DLD1 (cell line): ENCODE data around the gene PTPRN2.
"Not testable (repeated sequence)": the region's sequence is repeated elsewhere in the genome, so short reads cannot be mapped to it uniquely, and the experiment has no call there.

Source experiments
- in situ Hi-C: cut with HindIII; loops from 2 replicates; pipeline ENCODE4 v1.10.0; 2017; ENCODE audit warnings: low sequenced_read_pairs

PTPRN2 gene

DNA sequence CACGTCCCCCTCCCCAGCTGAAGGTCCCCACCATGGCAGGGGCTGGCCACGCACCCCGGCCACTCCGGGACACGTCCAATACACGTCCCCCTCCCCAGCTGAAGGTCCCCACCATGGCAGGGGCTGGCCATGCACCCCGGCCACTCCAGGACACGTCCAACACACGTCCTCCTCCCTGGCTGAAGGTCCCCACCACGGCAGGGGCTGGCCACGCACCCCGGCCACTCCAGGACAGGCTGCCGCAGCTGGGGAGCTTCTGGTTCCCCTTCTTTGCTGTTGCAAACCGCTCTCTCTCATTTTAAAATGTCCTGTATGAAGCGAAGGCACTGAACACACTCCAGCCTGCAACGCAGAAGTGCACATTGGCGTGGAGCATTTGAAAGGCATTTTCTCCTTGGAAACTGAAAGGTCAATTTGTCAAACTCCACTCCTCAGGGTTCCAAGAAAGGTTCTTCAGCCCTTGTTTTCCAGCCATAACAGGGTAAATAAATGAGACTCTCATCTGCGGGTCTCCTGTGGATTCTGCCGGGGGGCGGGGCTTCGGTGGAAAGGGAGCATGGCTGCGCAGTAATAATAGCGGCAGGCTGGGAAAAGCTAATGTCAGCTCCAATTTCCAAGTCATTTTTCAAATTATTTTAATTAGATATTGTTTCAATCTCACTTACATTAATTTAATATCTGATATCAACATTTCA, 670.5 kb downstream of the PTPRN2 start:
- in situ Hi-C loops: no loop called here

DNA sequence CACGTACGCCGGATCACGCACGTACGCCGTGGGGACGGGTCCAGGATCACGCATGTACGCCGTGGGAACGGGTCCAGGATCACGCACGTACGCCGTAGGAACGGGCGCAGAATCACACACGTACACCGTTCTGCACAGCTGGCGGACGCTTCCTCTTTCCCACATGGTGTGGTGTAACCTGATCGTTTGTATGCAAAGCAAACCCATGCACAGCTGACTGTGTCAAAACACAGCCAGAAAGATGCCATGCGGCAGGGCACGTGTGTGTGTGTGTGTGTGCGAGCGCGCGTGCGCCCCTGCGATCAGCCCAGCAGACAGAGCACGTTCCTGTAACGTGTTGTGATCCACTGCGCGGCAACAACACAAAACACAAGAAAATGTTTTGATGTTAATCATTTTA, 677.2 kb downstream of the PTPRN2 start:
- in situ Hi-C loops: loop anchor here (5.0 kb wide), 1 partner anchor 38 kb away; no protein-coding TSS in a partner anchor

DNA sequence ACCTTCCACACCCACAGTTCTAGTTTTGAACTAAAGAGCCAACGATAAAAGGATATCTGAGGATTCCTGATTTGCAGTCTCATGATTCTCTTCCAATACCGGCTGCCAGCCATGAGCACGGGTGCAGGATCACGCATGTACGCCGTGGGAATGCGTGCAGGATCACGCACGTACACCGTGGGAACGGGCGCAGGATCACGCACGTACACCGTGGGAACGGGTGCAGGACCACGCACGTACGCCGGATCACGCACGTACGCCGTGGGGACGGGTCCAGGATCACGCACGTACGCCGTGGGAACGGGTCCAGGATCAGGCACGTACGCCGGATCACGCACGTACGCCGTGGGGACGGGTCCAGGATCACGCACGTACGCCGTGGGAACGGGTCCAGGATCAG, 677.6 kb downstream of the PTPRN2 start:
- in situ Hi-C loops: loop anchor here (5.0 kb wide), 1 partner anchor 38 kb away; no protein-coding TSS in a partner anchor

DNA sequence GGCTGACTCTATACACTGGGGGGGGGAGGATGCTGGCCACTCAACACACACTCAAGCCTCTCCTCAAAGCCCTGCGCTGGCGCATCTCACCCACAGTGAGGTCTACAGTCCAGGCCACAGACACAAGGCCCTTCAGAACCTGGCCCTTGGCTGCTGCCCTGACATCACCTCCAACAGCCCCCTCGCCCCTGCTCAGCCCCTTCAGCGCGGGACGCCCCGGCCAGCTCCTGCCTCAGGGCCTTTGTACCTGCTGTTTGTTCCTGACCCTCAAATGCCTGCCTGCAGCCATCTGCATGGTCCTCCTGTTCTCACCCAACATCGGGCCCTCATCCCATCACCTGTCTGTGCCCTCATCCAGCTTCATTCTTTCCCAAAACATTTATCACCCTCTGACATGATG, 678.3 kb downstream of the PTPRN2 start:
- in situ Hi-C loops: no loop called here

DNA sequence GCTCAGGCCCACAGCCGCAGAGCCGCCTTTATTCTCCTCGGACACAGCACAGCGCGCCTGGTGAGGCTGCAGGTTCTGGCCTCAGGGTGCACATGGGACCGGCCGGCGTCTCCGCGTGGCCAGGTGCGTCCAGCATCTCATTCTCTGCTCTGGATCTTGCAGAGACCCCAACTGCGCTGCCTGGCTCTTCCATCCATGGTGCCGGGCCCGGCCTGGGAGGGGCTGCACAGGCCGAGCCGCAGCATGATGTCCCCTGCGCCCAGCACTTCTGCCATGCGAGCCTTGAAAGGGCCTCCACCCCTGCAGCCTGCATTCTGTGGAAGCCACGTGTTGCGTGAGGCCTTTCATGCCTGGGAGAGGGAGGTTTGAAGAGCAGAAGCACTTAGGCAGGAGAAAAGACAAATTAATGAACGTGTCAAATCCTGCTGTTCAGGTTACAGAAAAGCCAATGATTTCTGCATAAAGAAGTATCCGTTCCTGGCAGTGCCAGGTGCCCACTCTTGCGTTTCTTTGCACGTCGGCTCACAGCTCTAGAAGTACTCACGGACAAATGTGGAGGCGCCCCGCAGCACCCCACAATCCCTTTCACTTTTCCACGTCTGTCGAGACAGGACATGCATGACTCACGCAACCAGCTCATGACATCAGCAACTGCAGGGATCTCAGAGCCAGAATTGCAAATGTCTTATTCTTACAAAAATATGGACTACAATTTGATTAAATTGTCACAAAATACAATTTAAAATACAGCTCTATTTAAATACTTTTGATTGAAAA, 679.4 kb downstream of the PTPRN2 start:
- in situ Hi-C loops: no loop called here

DNA sequence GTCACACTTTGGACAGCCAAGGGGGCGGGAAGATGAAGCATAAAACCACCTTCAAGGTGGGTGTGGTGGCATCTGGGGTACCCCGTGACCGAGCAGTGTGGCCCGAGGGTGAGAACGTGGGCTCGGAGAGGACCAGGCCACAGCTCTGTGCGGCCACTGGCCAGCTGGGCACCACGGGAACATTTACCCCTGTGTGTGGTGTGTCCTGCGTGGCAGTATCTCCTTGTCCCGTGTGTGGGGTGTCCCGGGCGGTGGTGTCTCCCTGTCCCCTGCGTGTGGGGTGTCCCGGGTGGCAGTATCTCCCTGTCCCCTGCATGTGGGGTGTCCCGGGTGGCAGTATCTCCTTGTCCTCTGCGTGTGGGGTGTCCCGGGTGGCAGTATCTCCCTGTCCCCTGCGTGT, 680.5 kb downstream of the PTPRN2 start:
- in situ Hi-C loops: no loop called here

DNA sequence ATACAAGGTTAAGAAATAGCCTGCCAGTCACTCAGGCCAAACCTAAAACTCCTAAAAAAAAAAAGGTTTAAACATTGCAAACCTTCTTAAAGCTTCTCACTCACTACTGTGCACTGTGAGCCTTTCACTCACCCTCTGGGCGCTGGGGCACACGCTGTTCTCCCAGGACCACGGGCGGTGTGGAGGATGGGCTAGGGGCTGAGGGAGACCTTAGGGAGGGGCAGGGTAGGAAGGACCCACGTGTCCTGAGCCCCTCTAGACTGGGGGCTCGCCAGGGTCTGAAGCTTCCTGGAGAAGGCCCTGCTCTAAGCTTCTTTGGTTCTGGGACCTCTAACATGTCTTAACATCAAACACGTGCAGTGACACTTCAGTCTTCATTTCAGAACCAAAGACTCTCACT, 681.0 kb downstream of the PTPRN2 start:
- in situ Hi-C loops: no loop called here

DNA sequence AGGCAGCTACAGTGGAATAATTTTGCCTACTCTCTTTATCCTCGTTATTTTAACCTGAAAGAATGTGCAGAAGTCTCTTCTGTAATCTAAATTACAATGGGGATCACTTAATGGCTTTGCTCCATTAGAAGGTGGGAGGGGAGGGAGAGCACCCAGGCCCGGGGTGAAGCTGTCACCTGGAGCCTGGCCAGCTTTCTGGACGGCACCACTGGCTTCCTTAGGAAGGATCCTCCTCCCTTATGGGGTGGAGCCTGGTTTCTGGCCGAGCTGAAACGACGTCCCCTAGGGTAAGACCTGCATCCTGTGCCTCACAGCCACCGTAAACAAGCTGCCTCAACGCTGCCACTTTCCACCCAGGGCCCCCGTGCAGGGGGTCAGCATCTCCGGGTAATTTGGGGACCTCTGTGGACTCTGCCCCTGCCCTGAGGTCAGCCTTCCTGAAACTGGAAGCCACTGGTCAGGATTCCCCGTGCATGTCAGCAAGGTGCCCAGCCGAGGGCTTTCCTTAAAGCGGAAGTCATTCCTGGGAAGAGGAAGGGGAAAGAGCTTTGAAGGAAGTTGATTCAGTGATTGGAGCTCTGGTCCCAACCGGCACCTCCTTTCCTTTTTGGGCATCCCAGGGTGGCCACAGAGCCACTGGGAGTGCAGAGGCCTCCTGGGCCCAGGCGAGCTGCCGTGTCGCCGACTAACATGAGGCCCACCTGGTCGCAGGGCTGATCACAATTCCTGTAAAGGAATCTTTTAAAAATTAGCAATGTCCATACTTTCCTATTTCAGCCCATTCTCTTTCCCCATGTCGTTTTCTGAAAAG, 681.8 kb downstream of the PTPRN2 start:
- in situ Hi-C loops: no loop called here

DNA sequence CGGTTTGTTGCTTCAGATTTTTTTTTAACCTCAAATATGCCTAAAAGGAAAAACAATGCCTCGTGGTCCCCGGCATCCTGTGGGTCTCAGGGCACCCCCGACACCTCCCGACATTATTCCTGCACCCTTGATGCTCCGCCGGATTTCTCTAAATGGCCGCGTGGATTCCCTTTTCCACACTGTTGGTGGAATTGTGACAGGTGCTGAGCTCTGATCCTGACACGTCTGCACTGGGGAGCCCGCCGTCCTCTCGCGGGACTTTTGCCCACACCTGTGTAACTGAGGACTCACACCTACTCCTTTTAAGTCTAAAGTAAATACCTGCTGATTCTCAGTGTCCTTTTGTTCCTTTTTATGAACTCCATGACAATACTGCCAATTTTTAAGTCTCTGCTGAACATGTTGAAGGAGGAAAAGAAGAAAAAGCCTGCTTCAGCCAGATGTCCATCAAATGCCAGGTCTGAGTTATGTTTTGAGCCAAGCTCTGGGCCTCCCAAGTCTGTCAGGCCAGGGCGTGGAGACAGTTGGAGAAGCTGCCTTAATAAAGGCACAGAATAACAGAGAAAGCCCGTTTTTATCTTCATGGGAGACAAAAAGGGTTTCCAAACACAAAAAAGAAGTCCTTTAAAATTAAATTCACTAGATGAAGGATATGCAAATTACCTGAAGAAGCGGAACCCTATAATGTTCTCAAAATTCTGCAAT, 682.6 kb downstream of the PTPRN2 start:
- in situ Hi-C loops: no loop called here

DNA sequence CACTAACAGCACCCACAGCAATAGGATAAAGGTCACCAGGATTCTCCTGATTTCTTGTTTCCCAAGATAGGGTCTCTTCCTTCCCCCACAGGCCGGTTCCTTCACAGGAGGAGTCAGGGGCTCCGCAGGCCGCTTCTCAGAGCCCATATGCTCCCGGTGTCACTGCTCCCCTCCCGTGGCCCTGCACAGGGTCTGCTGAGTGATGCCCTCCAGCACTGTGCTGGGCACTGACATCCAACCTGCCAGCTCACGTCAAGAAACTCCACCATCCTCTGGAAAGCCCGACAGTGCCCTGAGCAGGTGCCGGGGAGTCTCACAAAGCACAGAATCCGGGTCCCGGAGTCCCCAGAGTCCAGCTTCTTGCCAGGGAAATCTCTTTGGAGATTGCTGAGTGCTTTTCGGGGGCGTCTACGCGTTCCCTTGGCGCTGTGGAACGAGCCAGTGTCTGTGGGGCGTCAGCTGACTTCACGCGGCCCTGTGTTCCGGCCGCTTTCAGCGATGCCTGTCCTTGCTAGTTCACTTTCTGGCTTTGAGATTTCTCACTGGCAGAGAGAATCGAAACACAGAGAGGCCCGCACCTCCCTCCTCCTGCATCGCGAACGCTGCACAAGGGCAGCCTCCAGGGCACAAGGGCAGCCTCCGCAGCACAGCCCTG, 683.3 kb downstream of the PTPRN2 start:
- in situ Hi-C loops: no loop called here

DNA sequence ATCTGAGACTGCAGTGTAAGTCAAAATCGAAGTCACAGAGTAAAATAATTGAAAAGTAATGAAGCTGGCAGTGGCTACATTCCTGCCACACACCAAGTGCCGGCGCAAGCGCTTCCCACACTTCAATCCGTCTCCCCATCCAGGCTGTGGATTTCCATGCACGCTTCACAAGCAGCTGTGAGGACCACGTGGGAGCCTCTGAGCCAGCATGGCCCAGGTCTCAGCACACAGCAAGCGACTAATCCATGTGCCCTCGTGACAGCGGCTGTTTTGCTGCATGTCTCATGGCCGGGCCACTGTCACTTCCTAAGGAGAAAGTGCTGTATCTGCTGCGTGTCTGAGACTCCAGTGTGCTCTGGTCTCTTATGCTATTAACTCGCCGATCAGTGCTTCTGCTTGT, 683.9 kb downstream of the PTPRN2 start:
- in situ Hi-C loops: no loop called here

DNA sequence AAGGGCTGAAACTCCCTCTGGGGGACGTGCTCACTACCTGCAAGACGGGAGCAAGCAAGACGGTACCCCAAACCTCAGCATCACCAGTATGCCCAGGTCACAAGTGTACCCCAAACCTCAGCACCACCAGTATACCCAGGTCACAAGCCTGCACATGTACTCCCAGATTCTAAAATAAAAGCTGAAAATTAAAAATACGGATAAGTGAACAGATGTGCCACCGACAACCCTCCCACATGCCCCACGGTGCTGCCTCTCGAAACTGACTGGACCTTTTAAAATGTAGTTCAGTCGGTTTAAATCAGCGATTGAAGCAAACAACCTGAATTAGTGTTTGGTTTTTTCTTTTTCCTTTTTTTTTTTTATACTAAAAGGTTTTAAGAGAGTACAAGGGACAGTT, 684.3 kb downstream of the PTPRN2 start:
- in situ Hi-C loops: no loop called here

DNA sequence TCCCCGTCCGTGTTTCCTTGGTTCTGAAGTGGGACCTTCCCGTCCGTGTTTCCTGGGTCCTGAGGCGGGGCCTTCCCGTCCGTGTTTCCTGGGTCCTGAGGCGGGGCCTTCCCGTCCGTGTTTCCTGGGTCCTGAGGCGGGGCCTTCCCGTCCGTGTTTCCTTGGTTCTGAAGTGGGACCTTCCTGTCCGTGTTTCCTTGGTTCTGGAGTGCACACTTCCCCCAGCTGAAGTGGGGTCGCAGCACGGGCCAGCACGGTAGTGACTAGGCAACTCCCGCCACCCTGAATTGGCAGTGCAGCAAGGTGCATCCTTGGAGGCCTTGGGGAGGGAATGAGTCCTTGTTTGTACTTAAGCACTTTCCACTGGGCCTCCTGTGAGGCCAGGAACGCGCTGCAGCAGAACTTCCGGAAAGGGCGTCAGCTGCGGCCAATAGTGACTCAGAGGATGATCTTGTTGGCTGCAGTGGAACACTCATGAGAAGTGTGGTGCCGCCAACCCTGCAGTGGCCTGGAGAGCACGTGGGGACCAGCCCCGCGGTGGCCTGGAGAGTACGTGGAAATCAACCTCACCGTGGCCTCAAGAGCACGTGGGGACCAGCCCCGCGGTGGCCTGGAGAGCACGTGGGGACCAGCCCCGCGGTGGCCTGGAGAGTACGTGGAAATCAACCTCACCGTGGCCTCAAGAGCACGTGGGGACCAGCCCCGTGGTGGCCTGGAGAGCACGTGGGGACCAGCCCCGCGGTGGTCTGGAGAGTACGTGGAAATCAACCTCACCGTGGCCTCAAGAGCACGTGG, 685.6 kb downstream of the PTPRN2 start:
- in situ Hi-C loops: not testable (repeated sequence)

DNA sequence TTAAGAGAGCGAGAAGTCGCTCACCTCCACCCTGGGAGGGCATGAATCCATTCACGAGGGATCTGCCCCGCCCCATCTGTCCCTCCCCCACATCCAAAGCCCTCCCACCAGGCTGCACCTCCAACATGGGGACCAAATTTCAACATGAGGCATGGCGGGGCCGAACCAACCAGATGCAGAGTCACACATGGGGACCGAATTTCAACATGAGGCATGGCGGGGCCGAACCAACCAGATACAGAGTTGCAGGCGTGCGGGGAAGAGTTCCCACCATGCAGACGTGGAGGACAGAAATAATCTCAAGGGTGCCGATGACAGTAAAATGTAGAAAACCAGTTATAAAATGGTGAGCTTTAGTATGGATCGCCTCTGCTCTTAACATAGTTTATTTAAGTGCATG, 686.5 kb downstream of the PTPRN2 start:
- in situ Hi-C loops: no loop called here

DNA sequence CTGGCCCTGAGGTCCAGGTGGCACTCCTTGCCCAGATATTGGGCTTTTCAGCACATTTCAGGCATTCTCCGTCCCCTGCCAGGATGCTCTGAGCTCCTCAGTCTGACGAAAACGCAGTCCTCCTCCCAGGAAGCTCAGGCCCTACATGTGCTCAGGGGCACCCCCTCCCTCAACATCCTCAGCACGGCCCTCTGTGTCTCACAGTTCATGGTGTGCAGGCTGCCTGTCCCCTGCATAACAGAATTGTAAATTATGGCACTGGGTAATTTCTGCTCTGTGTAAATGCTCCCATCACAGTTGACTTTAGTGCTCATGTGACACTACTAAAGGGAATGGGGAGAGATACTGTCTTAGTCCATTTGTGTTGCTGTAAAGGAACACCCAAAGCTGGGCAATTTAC, 687.1 kb downstream of the PTPRN2 start:
- in situ Hi-C loops: no loop called here

DNA sequence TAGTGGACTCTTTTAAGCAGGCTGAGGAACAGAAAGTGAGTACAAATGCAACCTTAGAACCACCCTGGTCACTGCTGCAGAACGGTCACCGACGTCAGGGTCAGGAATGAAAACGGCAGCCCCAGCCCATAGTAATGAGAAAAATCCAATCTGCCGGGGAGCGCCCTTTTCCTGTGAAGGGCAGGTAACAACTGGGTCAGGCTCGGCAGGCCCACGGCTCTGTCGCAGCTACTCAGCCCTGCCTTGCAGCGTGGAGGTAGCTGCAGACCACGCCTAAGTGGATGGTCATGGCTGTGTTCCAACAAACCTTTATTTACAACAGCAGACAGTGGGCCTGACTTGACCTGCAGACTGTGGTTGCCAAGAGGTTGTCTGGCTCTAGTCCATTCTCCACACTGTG, 687.6 kb downstream of the PTPRN2 start:
- in situ Hi-C loops: no loop called here

DNA sequence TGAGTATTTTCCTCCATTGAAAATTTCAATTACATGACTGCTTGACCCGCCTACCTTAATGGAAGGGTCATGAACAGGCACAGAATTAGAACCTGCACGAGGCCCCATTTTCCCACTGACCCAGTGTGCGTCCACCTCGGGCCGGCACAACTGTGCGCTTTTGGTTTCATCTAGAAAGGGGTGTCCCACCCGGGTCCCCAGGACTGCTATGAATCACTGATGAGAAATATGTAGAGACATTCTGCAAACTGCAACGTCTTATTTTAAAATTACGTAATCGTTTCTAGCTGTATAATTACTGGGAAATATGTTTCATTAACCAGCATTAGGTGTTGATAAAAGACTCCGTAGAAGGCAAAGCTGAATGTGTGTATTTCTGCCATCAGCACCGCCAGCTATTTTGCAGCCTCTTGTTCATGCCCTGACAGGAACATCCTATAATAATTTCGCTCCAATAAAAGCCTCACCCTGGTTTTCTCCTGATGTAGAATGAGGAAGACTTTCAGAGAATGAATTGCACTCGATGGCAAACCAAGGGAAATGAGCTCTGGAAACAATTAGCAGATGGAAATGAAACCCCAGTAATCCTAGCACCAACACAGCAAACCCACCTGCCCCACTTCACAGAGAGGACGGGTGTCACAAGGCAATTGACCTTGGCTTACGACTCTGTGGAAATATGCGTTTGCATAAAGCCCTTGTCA, 688.7 kb downstream of the PTPRN2 start:
- in situ Hi-C loops: no loop called here

DNA sequence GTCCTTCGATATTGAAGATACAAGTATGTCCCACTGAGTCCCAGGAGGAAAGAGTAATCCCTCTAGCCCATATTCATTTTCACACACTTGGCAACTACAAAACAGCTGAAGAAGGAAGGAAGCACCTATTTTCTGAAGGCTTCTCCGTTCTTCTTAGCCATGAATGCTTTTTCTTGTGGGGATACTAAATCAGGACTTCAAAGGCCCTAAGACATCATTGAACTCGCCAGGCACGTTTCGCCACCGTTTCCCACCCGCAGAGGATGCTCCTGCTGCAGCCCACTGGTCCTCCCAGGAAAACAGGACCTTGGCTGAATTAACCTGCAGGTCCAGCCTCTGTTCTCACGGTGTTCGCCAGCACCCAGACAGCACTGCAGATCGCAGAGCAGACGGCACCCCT, 689.4 kb downstream of the PTPRN2 start:
- in situ Hi-C loops: no loop called here

DNA sequence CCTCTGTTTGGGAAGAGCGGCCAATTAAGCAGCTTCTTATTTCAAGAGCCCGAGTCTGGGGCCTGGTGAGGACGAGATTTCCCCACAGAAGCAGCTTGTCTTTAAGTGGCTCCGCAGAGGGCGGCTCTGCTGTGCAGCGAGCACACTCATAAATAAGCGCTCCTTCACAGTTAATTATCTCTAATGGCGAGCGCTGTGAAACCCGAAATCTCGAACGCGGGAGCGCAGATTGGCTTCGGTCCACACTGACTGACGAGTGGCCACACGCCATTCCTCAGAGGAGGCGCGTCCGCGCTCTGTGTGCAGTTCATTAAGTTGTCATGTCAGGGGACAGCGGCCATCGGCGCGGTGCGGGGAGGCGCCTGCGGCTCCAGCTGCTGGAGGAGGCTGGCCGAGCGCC, 689.9 kb downstream of the PTPRN2 start:
- in situ Hi-C loops: no loop called here
